ENCODE data around the gene ASRGL1.
A peak's percentile ranks its signal among the peaks of the same experiment; 100 is the strongest.
"Not testable (repeated sequence)": the region's sequence is repeated elsewhere in the genome, so short reads cannot be mapped to it uniquely, and the experiment has no call there.

The ASRGL1 gene

DNA sequence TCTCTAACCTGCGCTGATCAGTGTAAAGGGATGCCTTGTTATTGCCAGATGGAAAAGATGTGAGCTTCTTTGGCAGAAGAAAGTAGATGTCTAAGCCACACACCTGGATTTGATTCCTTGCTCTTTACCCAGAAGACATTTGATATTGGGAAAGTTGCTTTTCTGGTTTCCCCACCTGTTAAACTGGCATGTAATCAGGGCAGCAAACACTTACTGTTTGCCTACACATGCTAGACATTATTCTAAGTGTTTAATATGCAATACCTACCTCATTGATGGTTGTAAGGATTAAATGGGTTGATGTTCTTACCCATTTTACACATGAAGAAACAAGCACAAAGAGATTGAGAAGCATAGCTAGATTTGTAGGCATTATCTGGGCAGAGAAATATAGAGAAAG is 16.6 kb downstream of the ASRGL1 start:
- DNase-seq = no peak

DNA sequence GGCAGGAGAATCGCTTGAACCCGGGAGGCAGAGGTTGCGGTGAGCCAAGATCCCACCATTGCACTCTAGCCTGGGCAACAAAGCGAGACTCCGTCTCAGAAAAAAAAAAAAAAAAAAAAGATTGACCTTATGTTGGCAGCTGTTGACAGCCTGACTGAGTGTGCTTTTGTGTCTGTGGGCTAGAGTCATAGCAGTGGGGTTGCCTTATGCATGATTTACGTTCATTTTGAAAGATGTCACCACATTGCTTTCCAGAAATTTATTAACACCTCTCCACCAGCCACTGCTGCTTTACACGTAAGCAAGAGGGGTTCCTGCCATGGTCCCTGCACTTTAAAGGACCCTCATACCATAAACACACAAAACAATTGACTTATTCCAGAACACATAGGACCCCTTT is 21.0 kb downstream of the ASRGL1 start:
- no peak for DNase-seq

DNA sequence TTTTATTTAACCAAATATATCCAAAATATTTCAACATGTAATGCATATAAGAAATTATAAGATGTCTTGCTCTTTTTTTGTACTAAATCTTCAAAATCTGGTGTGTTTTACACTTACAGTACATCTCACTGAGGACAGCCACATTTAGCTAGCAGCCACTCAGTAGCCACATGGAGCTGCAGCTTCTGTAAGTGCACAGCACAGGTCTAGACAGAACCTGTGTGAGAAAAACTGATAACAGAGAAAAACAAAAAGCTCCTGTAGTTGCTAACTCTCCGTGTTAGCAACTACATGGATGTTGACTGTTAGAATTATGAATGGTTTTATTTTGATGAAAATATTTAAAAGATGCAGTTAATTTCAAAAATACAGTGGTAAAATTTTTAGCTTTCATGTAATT is 22.2 kb downstream of the ASRGL1 start:
- DNase-seq = no peak

DNA sequence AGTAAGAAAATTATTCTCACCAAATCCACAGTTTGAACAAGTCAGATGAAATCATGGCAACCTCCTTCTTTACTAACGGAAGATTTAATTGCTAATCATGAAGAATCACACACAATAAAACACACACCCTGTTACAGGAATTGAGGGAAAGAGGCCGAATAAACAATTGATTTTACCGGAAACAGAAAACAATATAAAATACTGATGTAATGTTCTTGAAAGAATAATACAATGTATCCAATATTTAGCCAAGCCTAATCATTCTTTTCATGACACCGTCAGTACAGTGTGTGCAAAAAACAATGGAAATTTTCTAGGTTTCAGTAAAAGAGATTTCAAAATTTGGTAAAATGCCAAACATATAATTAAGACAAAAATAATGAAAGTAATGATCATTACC is 23.4 kb downstream of the ASRGL1 start:
- no peak for DNase-seq

DNA sequence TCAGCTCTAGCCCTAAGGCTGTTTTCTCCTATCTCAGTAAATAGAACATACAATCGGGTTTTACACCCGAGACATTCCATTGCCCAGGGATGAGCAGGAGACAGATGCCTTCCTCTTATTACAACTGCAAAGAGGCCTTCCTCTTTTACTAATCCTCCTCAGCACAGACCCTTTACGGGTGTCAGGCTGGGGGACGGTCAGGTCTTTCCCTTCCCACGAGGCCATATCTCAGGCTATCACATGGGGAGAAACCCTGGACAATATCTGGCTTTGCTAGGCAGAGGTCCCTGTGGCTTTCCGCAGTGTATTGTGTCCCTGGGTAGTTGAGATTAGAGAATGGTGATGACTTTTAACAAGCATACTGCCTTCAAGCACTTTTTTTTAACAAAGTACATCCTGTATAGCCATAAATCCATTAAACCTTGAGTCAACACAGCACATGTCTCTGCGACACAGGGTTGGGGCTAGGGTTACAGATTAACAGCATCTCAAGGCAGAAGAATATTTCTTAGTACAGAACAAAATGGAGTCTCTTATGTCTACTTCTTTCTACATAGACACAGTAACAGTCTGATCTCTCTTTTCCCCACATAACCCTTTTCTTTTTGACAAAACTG is 31.7 kb downstream of the ASRGL1 start:
- not testable (repeated sequence) for DNase-seq

DNA sequence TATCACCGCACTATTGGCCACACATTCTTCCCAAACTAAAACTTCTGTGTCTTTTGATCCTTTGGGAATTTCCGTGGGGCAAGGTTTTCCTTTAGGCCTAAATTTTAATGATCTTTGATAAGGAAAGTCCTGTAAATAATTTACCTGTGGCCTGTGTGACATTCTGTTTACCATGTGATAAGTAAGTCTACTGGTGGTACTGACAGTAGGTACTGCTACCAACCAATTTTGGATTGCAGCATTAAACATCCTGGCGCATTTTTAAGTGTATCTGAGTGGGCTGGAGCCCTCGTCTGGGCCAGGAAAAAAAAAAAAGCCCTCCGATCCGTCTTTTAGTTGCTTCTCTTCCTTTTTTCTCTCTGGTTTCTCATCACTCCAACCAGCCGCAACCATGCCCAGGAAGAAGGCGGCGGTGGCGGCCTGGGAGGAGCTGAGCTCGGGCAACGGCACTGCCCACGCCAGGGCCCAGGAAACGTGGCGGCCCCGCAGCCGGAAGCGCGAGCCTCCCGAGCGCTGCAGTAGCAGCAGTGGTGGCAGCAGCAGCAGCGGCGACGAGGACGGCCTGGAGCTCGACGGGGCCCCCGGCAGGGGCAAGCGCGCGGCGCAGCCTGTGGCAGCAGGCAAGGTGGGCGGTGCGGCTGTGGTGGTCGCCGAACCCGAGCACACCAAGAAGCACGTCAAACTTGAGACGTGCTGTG is 33.6 kb downstream of the ASRGL1 start:
- no peak for DNase-seq

DNA sequence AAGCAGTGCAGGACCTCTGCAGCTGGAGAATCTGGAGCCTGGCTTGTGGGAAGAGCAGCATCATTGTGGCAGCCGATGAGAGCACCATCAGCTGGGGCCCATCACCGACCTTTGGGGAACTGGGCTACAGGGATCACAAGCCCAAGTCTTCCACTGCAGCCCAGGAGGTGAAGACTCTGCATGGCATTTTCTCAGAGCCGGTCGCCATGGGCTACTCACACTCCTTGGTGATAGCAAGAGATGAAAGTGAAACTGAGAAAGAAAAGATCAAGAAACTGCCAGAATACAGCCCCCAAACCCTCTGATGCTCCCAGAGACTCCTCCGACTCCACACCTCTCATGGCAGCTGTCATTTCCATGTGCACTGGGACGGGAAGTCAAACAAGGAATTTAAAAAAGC is 35.6 kb downstream of the ASRGL1 start:
- DNase-seq = no peak

DNA sequence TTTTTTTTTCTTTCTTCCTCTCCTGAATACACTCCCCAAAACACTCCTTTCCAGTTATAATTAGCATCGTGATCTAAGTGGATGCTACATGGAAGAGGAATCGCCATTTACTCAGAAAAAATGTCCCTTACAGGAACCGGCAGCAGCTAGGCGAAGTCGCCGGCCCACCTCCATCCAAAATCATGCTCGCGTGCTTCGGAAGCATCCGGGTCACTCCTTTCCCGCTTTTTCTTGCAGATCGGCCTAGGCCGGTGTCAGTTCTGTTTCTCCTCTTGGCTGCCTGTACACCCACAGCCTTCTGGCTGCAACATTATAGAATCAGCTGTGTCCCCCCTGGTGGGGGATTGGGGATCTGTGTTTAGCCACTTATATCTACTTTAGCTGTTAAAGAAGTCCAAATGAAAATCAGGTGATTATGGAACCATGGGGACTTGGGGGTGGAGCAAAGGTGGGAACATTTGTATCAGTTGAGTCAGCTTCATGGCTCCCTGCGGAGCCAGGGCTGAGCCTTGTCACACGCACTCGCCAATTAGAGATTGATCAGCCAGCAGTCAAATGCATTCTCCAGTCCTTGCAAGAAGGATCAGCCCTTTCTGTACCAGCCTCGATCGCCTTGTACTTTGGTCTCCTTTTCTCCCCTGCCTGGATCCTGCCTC is 36.3 kb downstream of the ASRGL1 start:
- no peak for DNase-seq

DNA sequence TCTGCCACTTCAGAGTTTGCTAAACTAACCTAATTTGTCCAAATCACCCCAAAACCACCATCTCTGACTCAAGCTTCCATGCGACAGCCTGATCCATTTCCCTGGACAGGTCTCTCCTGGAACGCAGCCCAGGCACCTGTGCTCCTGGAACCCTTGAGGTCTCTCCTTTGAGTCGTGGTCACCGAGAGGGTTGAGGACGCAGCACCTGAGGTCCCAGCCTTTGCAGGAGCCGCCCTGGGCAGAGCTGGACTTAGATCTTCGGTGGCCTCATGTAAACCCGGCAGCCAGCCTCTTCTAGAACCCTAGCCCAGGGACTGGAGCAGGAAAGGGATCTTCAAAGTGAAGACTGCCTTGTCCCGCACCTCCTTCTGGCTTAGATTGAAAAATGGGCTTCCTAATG is 37.6 kb downstream of the ASRGL1 start:
- no peak for DNase-seq

DNA sequence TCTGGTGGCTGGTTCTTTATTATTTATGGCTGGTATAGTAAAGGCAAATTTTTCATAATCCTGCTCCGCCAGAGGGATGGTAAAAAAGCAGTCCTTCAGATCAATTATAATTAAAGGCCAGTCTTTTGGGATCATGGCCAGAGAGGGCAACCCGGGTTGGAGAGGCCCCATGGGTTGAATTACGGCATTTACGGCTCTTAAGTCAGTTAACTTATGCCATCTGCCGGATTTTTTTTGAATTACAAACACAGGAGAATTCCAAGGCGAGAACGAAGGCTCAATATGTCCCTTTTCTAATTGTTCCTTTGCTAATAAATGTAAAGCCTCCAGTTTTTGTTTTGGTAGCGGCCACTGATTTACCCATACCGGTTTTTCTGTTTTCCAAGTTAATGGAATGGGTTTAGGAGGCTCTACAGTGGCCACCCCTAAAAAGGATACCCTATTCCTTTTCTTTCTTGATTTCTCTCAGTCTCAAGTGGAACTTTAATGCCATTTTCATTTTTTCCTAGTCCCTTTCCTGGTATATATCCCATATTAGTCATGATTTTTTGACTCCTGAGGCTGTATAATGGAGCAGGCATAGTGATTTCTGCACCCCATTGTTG is 41.3 kb downstream of the ASRGL1 start:
- peak; percentile 59 for DNase-seq

DNA sequence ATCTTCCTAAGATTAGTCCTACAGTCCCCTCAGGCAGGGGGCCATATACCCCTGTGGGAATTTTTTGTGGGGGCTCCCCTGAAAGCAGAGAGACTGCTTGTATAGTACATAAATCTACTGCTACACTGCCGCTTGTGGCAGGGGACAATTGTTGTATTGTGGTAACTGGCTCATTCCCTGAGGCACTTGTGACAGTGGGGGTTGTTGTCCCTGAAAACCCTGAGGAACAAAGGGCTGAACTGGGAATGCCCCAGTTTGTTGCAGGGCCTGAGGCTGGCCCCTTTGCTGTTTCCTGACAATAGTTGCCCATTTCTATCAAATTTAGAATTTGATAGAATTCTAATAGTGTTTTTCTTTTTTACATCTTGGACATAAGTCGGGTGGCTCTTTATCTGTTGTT is 42.3 kb downstream of the ASRGL1 start:
- DNase-seq = not testable (repeated sequence)

DNA sequence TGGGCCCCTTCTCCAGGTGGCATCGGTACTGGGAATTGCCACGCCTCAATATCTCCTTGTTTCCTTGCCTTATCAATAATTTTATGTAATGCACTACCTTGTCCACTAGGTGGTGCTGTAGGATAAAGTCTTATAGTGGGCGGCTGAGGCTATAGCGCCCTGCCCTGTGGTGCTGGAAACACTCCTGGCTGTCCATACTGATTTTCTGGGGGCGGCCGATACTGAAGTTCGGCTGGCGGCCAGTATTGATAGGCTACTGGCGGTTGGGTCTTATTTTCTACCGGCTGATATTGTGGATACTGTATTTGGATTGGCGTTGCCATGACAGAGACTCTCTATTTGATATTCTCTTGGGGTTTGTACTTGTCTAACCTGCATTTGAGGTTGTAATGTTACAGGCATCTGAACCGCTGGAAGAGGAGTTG is 43.6 kb downstream of the ASRGL1 start:
- DNase-seq = peak; percentile 84

DNA sequence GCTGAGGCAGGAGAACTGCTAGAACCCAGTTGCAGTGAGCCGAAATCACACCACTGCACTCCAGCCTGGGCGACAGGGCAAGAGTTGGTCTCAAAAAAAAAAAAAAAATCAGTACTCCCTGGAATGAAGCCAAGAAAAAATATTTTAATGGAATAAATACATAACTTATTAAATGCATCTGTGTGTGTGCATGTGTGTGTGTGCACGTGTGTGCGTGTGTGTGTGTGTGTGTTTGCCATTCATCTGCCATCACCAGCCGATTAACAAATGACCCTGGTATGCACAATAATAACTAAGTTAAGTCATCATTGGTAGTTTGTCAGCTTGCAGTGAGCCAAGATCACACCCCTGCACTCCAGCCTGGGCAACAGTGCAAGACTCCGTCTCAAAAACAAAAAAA is 46.6 kb downstream of the ASRGL1 start:
- DNase-seq = no peak

DNA sequence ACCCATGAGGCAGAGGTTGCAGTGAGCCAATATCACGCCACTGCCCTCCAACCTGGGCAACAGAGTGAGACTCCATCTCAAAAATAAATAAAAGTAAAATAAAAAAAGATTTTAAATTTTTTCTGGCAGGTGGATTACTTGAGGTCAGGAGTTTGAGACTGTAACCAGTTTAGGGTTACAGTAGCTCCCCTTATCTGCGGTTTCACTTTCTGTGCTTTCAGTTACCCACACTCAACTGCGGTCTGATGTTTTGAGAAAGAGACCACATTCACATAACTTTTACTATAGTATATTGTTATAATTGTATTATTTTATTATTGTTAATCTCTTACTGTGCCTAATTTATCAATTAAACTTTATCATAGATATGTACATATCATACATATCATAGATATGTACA is 48.8 kb downstream of the ASRGL1 start:
- DNase-seq = not testable (repeated sequence)

DNA sequence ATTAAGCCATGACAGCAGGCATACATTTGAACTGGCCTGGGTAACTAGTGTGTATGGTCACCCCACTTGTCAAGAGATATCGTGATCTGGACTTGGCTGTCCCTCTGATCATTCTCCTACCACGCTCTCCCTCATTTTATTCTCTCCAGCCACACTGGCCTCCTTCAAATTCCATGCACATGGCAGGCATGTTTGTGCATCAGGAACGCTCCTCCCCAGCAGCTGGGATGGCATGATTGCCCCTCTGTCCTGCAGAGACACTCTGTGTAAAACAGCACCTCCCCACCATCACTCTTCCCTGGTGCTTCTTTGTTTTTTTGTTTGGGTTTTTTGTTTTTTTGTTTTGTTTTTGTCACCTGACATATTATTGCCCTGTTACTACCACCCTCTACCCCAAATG is 50.1 kb downstream of the ASRGL1 start:
- DNase-seq = no peak

DNA sequence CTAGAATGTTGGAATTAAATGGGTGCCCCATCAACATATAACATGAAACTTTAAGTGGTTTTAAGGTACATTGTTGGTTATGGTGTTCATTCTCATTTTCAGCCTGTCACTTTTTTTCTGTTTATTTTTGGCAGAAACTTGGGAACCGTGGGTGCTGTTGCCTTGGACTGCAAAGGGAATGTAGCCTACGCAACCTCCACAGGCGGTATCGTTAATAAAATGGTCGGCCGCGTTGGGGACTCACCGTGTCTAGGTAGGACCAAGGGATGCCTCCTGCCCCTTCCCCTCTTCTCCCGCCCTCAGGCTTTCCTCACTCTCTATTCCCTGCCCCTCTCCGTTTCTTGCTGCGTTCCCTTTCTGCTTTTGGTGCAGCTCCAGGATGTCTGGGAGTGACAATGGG is 51.8 kb downstream of the ASRGL1 start:
- no peak for DNase-seq

DNA sequence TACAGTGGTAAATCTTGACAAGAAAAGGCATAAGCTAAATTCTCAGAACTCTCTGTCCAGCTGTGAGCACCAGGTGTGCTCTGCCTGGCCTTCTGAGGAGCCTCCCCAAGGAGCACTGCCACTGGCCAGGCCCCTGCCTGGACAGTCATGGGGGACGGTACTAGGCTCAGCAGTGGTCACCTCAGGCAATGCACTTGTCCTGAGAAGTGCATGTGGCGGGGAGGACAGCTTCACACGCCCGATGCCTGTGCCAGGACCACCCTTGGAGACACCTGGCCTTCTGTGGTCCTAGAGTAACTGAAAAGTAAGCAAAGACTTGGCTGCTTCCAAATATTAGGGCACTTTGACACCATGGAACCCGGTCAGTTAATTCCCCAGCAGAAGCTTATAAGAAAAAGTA is 53.0 kb downstream of the ASRGL1 start:
- DNase-seq = no peak

DNA sequence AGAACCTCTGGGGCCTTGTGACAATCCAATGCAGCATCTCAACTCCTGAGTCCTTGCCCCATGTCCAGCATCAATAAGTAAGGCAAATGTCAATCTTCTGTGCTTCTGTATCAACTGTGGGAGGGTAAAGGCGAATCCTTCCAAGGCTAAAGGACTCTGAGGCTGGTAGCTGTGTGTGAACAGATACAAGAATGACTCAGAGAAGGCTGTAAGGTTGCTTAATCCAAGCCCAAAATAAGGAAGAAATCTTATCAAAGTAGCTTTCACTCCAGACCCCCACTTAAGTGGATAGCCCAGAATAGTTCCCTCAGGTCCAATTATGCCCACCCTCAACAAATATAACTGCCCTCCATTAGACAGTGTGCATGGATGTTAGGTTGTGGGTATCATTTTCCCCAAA is 53.5 kb downstream of the ASRGL1 start:
- DNase-seq = no peak

DNA sequence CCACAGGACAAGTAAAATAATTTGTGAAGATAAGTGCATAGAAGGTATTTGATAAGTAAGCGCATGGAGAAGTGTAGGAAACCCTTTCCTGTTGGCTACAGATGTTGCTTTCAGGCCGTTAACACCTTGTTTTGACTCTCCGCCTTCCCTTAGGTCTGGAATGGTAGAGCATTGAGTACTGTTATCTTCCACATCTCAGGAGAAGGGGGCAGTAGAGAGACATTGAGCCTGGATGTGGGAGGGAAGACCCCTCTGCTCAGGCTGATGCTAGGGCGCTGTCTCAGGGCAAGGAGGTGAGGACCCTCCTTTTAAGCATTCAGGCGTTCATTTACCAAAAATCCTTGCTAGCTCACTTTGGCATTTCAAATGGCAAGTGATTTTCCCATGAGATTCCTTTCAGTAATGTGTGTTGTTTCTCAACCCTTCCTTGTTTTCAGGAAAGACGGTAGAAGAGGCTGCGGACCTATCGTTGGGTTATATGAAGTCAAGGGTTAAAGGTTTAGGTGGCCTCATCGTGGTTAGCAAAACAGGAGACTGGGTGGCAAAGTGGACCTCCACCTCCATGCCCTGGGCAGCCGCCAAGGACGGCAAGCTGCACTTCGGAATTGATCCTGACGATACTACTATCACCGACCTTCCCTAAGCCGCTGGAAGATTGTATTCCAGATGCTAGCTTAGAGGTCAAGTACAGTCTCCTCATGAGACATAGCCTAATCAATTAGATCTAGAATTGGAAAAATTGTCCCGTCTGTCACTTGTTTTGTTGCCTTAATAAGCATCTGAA is 54.6 kb downstream of the ASRGL1 start:
- DNase-seq = no peak

DNA sequence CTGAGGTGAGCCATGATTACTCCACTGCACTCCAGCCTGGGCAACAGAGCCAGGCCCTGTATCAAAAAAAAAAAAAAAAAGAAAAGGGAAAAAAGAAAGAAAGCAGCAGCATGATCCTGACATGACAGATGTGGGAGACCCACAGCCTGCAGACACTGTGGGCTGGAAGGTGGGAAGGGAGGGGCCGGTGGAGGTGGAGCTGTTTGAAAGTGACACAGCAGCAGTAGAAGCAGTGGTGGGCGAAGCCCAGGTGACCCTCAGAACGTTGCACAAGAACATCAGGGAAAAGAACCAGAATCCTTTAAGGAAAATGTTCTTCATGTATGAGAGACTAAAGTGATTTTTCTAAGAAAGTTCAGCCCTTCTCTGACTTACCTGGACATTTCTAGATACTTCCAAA is 55.3 kb downstream of the ASRGL1 start:
- DNase-seq = no peak

DNA sequence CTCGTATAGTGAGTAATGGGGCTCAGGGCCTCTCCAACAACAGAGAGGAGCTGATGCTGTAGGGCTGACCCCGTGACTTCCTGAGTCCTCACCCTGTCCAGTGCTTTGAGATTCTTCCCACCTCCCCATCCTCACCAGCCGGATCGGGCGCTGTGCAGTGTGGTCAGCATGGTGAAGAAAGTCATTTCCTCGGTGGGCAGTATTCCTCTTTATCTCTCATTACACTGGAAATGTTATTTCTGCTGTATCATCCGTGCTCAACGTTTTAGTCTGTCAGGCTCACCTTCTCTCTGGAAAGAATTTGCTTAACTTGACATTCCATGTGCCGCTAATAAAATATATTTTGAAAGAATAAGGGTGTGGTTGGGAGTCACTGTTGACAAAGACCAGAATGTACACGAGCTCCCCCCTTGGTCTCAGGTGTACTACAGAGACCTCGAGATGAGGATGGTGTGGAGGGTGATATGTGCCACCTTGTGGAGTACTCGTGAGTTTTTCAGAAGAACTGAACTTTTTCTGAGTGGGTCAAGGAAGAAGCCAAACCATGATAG is 55.9 kb downstream of the ASRGL1 start:
- DNase-seq = no peak

DNA sequence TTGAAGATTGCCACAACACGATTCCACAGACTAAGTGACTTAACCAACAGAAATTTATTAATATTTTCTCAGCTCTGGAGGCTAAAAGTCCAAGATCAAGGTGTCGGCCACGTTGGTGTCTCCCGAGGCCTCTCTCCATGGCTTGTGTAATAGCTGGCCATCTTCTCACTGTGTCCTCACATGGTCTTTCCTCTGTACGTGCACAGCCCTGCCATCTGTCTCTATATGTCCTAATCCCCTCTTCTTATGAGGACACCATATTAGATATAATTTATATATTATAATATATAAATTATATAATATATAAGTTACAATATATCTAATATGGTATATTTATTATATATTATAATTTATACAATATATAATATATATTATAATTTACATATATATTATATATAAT is 56.5 kb downstream of the ASRGL1 start:
- DNase-seq = no peak
